ENCODE data around the gene ZNF750.

The ZNF750 gene

GRCh38 chr17:82881900-82882714 is 42.3 kb upstream of the ZNF750 start:
- 0 out of 2 replicates have a peak, but pooled peaks cover under 1% of the 10 kb centered on the region for H3K4me1 ChIP-seq (ENCODE audit: low read length)
- H3K36me3 ChIP-seq (replicated peaks; ENCODE audit: low read depth, low read length), result no peaks in the 10 kb centered on the region
- H3K9ac ChIP-seq (ENCODE audit: low read length), result no peak overlapping the region
- H3K27me3 ChIP-seq (ENCODE audit: low read depth, low read length), result no peaks in the 10 kb centered on the region
- no peak overlapping the region for H2AFZ ChIP-seq (ENCODE audit: low read depth, low read length)
- peaks cover 9% of the 10 kb centered on the region; the same call in 1 of the 2 replicates for H4K20me1 ChIP-seq (ENCODE audit: insufficient read depth, low read length)
- no peak overlapping the region for H3K4me2 ChIP-seq (ENCODE audit: low read length)
- TF ChIP-seq CTCF (IDR thresholded peaks at IDR 0.05; ENCODE audit: low read depth, low read length), result no peak
- H3K27ac ChIP-seq (ENCODE audit: low read length), result no peak overlapping the region
- H3K9me3 ChIP-seq (ENCODE audit: insufficient read depth, low read length), result no peaks in the 10 kb centered on the region
- H3K79me2 ChIP-seq (ENCODE audit: low read length), result no peaks in the 10 kb centered on the region
- no peak overlapping the region for H3K4me3 ChIP-seq (ENCODE audit: low read length)

- H4K20me1 ChIP-seq (ENCODE audit: insufficient read depth, low read length), result peaks cover 9% of the 10 kb centered on the region; the same call in 1 of the 2 replicates
- H2AFZ ChIP-seq (ENCODE audit: low read depth, low read length), result no peak overlapping the region
- H3K4me3 ChIP-seq (ENCODE audit: low read length), result no peak overlapping the region
- TF ChIP-seq CTCF (IDR thresholded peaks at IDR 0.05; ENCODE audit: low read depth, low read length) (no peak), EZH2phosphoT487 (IDR thresholded peaks at IDR 0.05; ENCODE audit: low read depth) (no peak)
- no peaks in the 10 kb centered on the region for H3K79me2 ChIP-seq (ENCODE audit: low read length)
- H3K27ac ChIP-seq (ENCODE audit: low read length), result no peak overlapping the region
- H3K36me3 ChIP-seq (replicated peaks; ENCODE audit: low read depth, low read length), result no peaks in the 10 kb centered on the region
- H3K27me3 ChIP-seq (ENCODE audit: low read depth, low read length), result no peaks in the 10 kb centered on the region
- no peak overlapping the region for H3K4me2 ChIP-seq (ENCODE audit: low read length)
- H3K9me3 ChIP-seq (ENCODE audit: insufficient read depth, low read length), result no peaks in the 10 kb centered on the region
- no peak overlapping the region for H3K9ac ChIP-seq (ENCODE audit: low read length)
- 0 out of 2 replicates have a peak, but pooled peaks cover 5% of the 10 kb centered on the region for H3K4me1 ChIP-seq (ENCODE audit: low read length)
These were observed 41.6 kb upstream of the ZNF750 start for GRCh38 chr17:82881324-82881823.

GRCh38 chr17:82880620-82881323 is 41.0 kb upstream of the ZNF750 start:
- no peaks in the 10 kb centered on the region for H3K27me3 ChIP-seq (ENCODE audit: low read depth, low read length)
- no peaks in the 10 kb centered on the region for H3K36me3 ChIP-seq (replicated peaks; ENCODE audit: low read depth, low read length)
- H3K4me2 ChIP-seq (ENCODE audit: low read length), result no peak overlapping the region
- H3K9me3 ChIP-seq (ENCODE audit: insufficient read depth, low read length), result no peaks in the 10 kb centered on the region
- H3K9ac ChIP-seq (ENCODE audit: low read length), result no peak overlapping the region
- no peak overlapping the region for H3K4me3 ChIP-seq (ENCODE audit: low read length)
- TF ChIP-seq EZH2phosphoT487 (IDR thresholded peaks at IDR 0.05; ENCODE audit: low read depth), result no peak
- TF ChIP-seq CTCF (IDR thresholded peaks at IDR 0.05; ENCODE audit: low read depth, low read length), result no peak
- 0 out of 2 replicates have a peak, but pooled peaks cover 5% of the 10 kb centered on the region for H3K4me1 ChIP-seq (ENCODE audit: low read length)
- peaks cover 9% of the 10 kb centered on the region; the same call in 1 of the 2 replicates for H4K20me1 ChIP-seq (ENCODE audit: insufficient read depth, low read length)
- no peak overlapping the region for H3K27ac ChIP-seq (ENCODE audit: low read length)
- no peak overlapping the region for H2AFZ ChIP-seq (ENCODE audit: low read depth, low read length)
- no peaks in the 10 kb centered on the region for H3K79me2 ChIP-seq (ENCODE audit: low read length)

GRCh38 chr17:82879241-82879640 is 39.4 kb upstream of the ZNF750 start:
- no peak overlapping the region for H3K4me2 ChIP-seq (ENCODE audit: low read length)
- TF ChIP-seq CTCF (IDR thresholded peaks at IDR 0.05; ENCODE audit: low read depth, low read length) (no peak), EZH2phosphoT487 (IDR thresholded peaks at IDR 0.05; ENCODE audit: low read depth) (no peak)
- no peaks in the 10 kb centered on the region for H3K79me2 ChIP-seq (ENCODE audit: low read length)
- H3K36me3 ChIP-seq (replicated peaks; ENCODE audit: low read depth, low read length), result no peaks in the 10 kb centered on the region
- H3K9ac ChIP-seq (ENCODE audit: low read length), result no peak overlapping the region
- H4K20me1 ChIP-seq (ENCODE audit: insufficient read depth, low read length), result peaks cover 17% of the 10 kb centered on the region
- H3K4me1 ChIP-seq (ENCODE audit: low read length), result 0 out of 2 replicates have a peak, but pooled peaks cover 5% of the 10 kb centered on the region
- no peaks in the 10 kb centered on the region for H3K9me3 ChIP-seq (ENCODE audit: insufficient read depth, low read length)
- no peak overlapping the region for H3K27ac ChIP-seq (ENCODE audit: low read length)
- no peaks in the 10 kb centered on the region for H3K27me3 ChIP-seq (ENCODE audit: low read depth, low read length)
- H3K4me3 ChIP-seq (ENCODE audit: low read length), result no peak overlapping the region
- H2AFZ ChIP-seq (ENCODE audit: low read depth, low read length), result no peak overlapping the region
